ENCODE measurements around the gene ZSCAN5C.
"Not testable (repeated sequence)": the region's sequence is repeated elsewhere in the genome, so short reads cannot be mapped to it uniquely, and the experiment has no call there.

ZSCAN5C gene

DNA sequence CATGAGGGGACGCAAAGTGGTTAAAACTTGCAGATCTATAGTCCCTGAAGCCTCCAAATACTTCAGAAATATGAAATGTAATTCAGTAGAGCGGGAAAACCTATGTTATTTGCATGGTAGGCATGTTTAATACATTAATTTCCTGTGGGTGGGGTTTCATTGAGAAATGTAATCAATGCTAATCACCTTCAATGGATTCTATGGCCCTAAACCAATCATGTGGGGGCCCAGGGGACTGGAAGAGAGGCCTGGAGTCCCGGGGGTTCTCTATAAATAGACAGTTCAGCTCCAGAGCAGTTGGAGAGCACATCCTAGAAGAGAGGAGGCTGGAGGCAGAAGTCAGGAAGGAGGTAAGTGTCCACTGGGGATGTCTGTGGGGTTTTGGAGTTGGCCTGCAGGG is at the start of gene ZSCAN5C:
TSS of gene ZSCAN5C (plus strand) at position 301 of the 400 bp plus-strand sequence. CDS start 3,641 bp downstream, outside the sequence.
- DNase-seq (ENCODE audit: low read depth) = no peak

GRCh38 chr19:56152644-56153043 is 49.4 kb upstream of the ZSCAN5C start:
- no peak for DNase-seq (ENCODE audit: low read depth)

GRCh38 chr19:56153507-56153906 is 48.6 kb upstream of the ZSCAN5C start:
- no peak for DNase-seq (ENCODE audit: low read depth)

DNA sequence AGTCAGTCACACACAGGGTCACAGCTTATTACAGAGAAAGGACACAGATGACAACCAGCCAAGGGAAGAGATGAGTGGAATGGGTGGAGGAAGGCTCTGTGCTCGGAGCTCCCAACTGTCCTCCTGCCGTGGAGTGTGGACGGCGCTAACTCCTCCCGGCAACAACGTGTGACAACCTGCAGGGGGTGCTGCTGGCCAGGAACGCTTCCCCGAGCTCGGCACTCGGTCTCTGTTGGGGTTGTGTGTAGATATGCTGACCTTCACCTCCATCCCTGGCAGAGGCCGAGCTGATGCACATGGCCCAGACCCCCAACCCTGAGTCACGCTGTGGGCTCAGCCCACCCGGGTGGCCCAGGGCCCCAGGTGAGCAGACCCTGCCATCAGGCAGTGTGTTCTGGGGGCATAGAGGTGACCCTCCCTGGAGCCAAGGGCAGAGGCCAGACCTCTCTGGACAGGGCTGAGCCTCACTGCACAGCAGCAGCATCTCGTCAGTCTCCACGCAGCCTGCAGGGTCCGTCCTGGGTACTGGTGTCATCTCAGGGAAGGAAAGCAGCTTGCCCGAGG is 46.9 kb upstream of the ZSCAN5C start:
- no peak for DNase-seq (ENCODE audit: low read depth)

DNA sequence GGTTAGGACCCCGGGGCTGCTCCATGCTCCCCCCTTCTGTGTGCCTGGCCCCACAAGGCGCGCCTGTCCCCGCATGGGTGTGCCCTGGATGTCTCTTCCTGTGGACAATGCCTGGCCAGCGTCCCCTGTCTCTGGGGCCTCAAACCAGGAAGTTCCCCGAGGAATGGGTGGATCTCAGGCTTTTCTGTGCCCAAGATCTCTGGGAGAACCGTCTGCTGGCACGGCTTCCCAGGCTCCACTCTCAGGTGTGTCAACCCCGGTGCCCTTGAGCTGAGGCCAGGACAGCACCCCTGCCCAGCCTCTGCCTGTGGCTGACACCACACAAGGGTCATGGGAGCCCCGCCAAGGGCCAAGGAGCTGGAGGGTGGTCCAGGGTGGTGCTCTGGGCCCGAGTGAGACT is 45.3 kb upstream of the ZSCAN5C start:
- DNase-seq (ENCODE audit: low read depth) = no peak

DNA sequence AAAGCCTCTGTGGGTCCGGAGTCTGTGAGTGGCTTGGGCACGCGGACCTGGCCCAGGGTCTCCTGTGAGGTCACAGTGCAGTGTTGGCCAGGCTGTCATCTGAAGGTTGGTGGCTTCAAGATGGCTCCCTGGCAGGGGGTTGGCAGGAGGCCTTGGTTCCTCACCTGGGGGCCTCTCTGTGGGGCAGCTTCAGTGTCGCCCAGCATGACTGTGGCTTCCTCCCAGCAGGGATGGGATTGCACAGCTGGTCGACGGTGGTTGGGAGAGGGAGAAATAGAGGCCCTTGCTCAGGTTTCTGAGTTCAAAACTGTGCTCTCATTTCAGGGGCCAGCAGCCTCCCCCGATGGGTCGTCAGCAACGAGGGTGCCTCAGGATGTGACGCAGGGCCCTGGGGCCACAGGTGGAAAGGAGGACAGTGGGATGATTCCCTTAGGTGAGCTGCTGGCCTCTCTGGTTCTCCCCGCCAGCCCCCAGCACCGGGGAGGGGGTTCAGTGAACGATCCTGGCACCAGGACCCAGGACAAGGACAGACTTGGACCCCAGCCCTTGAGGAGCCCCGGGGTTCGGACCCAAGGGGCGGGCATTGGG is 43.8 kb upstream of the ZSCAN5C start:
- DNase-seq (ENCODE audit: low read depth) = no peak

DNA sequence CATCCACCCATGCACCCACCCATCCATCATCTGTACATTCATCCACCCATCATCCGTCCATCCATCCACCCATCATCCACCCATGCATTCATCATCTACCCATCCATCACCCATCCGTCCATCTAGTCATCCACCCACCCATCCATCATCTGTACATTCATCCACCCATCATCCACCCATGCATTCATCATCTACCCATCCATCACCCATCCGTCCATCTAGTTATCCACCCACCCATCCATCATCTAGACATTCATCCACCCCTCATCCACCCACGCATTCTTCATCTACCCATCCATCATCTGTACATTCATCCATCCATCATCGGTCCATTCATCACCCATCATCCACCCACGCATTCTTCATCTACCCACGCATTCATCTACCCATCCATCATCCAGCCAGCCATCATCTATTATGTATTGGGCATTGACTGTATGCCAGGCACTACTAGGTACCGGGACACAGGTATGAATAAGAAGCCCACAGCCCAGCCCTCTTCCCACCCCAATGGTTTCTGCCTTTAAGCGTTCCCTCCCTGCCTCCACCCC is 43.0 kb upstream of the ZSCAN5C start:
- no peak for DNase-seq (ENCODE audit: low read depth)

- DNase-seq (ENCODE audit: low read depth) = no peak
Observed at GRCh38 chr19:56159622-56160271, 42.3 kb upstream of the ZSCAN5C start.

DNA sequence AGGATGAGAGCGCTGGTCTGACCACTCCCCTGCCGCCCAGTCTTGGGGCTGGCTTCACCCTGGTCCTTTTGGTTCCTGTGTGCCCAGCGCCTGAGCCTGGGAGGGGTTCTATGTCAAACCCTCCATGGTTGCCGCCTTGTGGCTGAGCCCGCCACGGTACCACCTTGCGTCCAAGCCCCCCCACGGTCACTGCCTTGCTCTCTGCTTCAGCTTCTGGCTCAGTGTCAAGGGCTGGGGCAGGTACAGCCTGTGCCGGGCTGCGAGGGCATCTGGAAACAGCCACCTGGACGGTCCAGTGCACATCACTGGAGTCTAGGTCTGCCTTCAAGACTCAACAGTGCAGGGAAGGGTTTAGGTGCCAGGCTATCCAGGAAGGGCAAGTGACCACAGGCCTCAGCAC is 40.5 kb upstream of the ZSCAN5C start:
- no peak for DNase-seq (ENCODE audit: low read depth)

DNA sequence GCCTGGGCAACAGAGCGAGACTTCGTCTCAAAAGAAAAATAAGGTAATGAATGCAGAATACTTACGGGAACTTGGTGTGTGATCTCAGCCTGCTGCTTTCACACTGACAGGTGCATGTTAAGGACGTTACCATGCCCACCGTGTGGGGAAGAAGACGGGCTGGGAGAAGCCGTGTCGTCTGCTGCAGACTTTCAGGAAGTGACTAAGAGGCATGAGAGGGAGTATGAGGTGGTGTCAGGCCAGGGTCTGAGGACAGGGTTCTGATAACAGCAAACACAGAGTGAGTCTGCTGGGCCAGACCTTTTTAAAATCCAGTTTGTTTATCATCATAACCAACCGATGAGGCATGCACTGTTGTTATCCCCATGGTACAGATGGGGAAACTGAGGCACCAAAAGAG is 39.8 kb upstream of the ZSCAN5C start:
- DNase-seq (ENCODE audit: low read depth) = no peak

GRCh38 chr19:56163097-56163496 is 39.0 kb upstream of the ZSCAN5C start:
- no peak for DNase-seq (ENCODE audit: low read depth)

GRCh38 chr19:56167064-56167578 is 35.0 kb upstream of the ZSCAN5C start:
- no peak for DNase-seq (ENCODE audit: low read depth)

- DNase-seq (ENCODE audit: low read depth) = no peak
Observed at GRCh38 chr19:56170261-56170660, 31.8 kb upstream of the ZSCAN5C start.

- DNase-seq (ENCODE audit: low read depth) = no peak
Observed at GRCh38 chr19:56174086-56174485, 28.0 kb upstream of the ZSCAN5C start.

GRCh38 chr19:56174550-56174949 is 27.5 kb upstream of the ZSCAN5C start:
- no peak for DNase-seq (ENCODE audit: low read depth)

GRCh38 chr19:56175861-56176307 is 26.2 kb upstream of the ZSCAN5C start, which contains the start of gene GALP:
TSS of gene GALP (plus strand) at chr19:56176008. CDS start at chr19:56177109, 1,101 bp downstream.
- not testable (repeated sequence) for DNase-seq (ENCODE audit: low read depth)

DNA sequence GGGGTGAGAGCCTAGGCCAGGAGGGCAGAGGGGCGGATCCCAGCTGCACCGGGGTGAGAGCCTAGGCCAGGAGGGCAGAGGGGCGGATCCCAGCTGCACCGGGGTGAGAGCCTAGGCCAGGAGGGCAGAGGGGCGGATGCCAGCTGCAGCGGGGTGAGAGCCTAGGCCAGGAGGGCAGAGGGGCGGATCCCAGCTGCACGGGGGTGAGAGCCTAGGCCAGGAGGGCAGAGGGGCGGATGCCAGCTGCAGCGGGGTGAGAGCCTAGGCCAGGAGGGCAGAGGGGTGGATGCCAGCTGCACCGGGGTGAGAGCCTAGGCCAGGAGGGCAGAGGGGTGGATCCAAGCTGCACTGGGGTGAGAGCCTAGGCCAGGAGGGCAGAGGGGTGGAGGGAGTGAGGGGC is 25.8 kb upstream of the ZSCAN5C start:
- DNase-seq (ENCODE audit: low read depth) = not testable (repeated sequence)

GRCh38 chr19:56176881-56177280 is 25.2 kb upstream of the ZSCAN5C start:
- DNase-seq (ENCODE audit: low read depth) = no peak

DNA sequence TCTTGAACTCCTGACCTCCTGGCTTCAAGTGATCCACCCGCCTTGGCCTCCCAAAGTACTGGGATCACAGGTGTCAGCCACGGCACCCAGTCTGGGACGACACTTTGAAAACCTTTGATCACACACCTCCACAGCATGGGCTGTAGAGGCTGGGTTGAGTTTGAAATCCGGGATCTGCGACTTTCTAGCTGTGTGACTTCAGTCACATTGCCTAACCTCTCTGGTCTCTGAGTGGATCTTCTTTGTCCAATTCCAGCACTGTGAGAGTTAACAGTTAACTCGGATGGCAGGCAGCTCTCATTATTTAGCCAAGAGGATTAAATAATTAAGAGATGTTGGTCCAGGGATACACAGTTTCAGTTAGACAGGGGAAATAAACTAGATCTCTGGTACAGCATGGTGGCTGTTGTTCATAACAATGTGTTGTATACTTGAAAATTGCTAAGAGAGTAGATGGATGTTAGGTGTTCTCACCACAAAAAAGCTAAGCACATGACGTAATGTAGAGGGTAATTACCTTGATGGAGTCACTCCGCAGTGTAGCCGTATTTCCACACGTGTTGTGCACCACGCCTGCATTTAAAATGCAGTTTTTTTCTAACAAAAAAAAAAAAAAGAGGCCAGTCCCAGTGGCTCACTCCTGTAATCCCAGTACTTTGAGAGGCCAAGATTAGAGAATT is 24.4 kb upstream of the ZSCAN5C start:
- no peak for DNase-seq (ENCODE audit: low read depth)

GRCh38 chr19:56189785-56190184 is 12.3 kb upstream of the ZSCAN5C start:
- DNase-seq (ENCODE audit: low read depth) = no peak

DNA sequence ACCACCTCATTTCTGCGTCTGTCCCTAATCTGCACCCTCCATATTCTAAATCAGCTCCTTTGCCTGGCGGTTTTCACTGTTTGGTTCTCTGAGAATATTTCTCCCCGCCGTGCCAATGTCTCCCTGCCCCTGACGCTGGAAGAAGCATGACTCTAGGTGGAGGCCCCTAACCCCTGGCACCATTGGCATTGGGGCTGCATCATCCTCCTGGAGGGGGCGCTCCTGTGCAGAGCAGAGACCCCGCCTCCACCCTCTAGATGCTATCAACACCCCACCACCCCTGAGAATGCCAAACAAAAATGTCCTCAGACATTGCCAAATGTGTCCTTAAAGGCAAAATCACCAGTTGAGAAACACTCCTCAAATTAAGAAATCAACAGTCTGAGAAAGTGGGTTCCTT is 11.0 kb upstream of the ZSCAN5C start:
- DNase-seq (ENCODE audit: low read depth) = no peak

- no peak for DNase-seq (ENCODE audit: low read depth)
Observed at GRCh38 chr19:56191711-56192110, 10.4 kb upstream of the ZSCAN5C start.
